ENCODE results near the gene RHOB. TPM values are rescaled to one million over a fixed set of nuclear protein-coding genes. Genes with fewer than 3 reads are reported as not detected.

Gene RHOB
- total and polyA plus RNA-seq, 2 experiments from 2014 or later, result 15.4 to 92.1 TPM

GRCh38 chr2:20476950-20477349, 30.1 kb downstream of the RHOB start:
- no peak for DNase-seq (ENCODE audit: low read depth in 1 of 2, low spot score in 1 of 2)
- H3K36me3 ChIP-seq, result no peaks in the 10 kb centered on the region
- no peak overlapping the region for H3K27ac ChIP-seq
- TF ChIP-seq, protein P1, sequence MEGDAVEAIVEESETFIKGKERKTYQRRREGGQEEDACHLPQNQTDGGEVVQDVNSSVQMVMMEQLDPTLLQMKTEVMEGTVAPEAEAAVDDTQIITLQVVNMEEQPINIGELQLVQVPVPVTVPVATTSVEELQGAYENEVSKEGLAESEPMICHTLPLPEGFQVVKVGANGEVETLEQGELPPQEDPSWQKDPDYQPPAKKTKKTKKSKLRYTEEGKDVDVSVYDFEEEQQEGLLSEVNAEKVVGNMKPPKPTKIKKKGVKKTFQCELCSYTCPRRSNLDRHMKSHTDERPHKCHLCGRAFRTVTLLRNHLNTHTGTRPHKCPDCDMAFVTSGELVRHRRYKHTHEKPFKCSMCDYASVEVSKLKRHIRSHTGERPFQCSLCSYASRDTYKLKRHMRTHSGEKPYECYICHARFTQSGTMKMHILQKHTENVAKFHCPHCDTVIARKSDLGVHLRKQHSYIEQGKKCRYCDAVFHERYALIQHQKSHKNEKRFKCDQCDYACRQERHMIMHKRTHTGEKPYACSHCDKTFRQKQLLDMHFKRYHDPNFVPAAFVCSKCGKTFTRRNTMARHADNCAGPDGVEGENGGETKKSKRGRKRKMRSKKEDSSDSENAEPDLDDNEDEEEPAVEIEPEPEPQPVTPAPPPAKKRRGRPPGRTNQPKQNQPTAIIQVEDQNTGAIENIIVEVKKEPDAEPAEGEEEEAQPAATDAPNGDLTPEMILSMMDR (IDR thresholded peaks at IDR 0.05; ENCODE audit: low read depth, low read length), result no peak
- no peaks in the 10 kb centered on the region for H3K4me1 ChIP-seq (ENCODE audit: low read depth)
- H3K4me3 ChIP-seq, result no peak overlapping the region
- H3K27me3 ChIP-seq, result no peaks in the 10 kb centered on the region
- no peaks in the 10 kb centered on the region for H3K9me3 ChIP-seq (ENCODE audit: low read depth)

GRCh38 chr2:20478961-20479360, 32.1 kb downstream of the RHOB start:
- DNase-seq (ENCODE audit: low read depth in 1 of 2, low spot score in 1 of 2), result no peak
- Histone ChIP-seq H3K36me3 (no peaks in the 10 kb centered on the region), H3K27me3 (no peaks in the 10 kb centered on the region), H3K9me3 (ENCODE audit: low read depth) (no peaks in the 10 kb centered on the region), H3K4me1 (ENCODE audit: low read depth) (no peaks in the 10 kb centered on the region), H3K27ac (no peak overlapping the region), H3K4me3 (no peak overlapping the region)
- TF ChIP-seq, protein P1 (IDR thresholded peaks at IDR 0.05; ENCODE audit: low read depth, low read length), result no peak

- Histone ChIP-seq H3K36me3 (no peaks in the 10 kb centered on the region), H3K27ac (no peak overlapping the region), H3K4me3 (no peak overlapping the region), H3K9me3 (ENCODE audit: low read depth) (no peaks in the 10 kb centered on the region), H3K27me3 (no peaks in the 10 kb centered on the region), H3K4me1 (ENCODE audit: low read depth) (no peaks in the 10 kb centered on the region)
- DNase-seq (ENCODE audit: low read depth in 1 of 2, low spot score in 1 of 2), result no peak
- TF ChIP-seq, protein P1 (IDR thresholded peaks at IDR 0.05; ENCODE audit: low read depth, low read length), result no peak
These were observed 33.0 kb downstream of the RHOB start for GRCh38 chr2:20479835-20480234.

GRCh38 chr2:20480913-20481312, 34.0 kb downstream of the RHOB start:
- no peaks in the 10 kb centered on the region for H3K9me3 ChIP-seq (ENCODE audit: low read depth)
- TF ChIP-seq, protein P1 (IDR thresholded peaks at IDR 0.05; ENCODE audit: low read depth, low read length), result no peak
- H3K27ac ChIP-seq, result no peak overlapping the region
- no peak overlapping the region for H3K4me3 ChIP-seq
- no peak for DNase-seq (ENCODE audit: low read depth in 1 of 2, low spot score in 1 of 2)
- no peaks in the 10 kb centered on the region for H3K36me3 ChIP-seq
- H3K27me3 ChIP-seq, result no peaks in the 10 kb centered on the region
- no peaks in the 10 kb centered on the region for H3K4me1 ChIP-seq (ENCODE audit: low read depth)

GRCh38 chr2:20481798-20482405, 35.0 kb downstream of the RHOB start:
- DNase-seq (ENCODE audit: low read depth in 1 of 2, low spot score in 1 of 2), result no peak
- no peaks in the 10 kb centered on the region for H3K36me3 ChIP-seq
- TF ChIP-seq, protein P1 (IDR thresholded peaks at IDR 0.05; ENCODE audit: low read depth, low read length), result no peak
- no peaks in the 10 kb centered on the region for H3K27me3 ChIP-seq
- H3K27ac ChIP-seq, result no peak overlapping the region
- H3K4me3 ChIP-seq, result no peak overlapping the region
- no peaks in the 10 kb centered on the region for H3K4me1 ChIP-seq (ENCODE audit: low read depth)
- H3K9me3 ChIP-seq (ENCODE audit: low read depth), result no peaks in the 10 kb centered on the region
